ENCODE data around the gene ARHGAP25. TPM values are rescaled to one million over a fixed set of nuclear protein-coding genes. Genes with fewer than 3 reads are reported as not detected.

The ARHGAP25 gene
- total and polyA plus RNA-seq, 4 experiments from 2014 or later = 37.1 to 163 (median 144) TPM

GRCh38 chr2:68811364-68811763, 76.8 kb downstream of the ARHGAP25 start:
- no peak for DNase-seq
- H3K27ac ChIP-seq (ENCODE audit: low read depth, low read length) = no peak overlapping the region
- H3K36me3 Mint-ChIP-seq = peaks cover 79 to 92% of the 10 kb centered on the region in 2 donors
- H3K9me3 ChIP-seq (ENCODE audit: control insufficient read depth in 1 of 2, low read length in 2 of 2) = no peaks in the 10 kb centered on the region
- intact Hi-C loops (cut with micrococcal nuclease) = no loop called here
- H3K4me3 Mint-ChIP-seq = no peak overlapping the region
- no peak overlapping the region for H3K4me3 ChIP-seq (ENCODE audit: low read length in 2 of 2)
- peak overlapping the region in 6 of 7 donors; percentile 51 to 89 (median 72) for H3K27ac Mint-ChIP-seq
- peaks cover 43% of the 10 kb centered on the region for H3K4me1 ChIP-seq (ENCODE audit: insufficient read depth, low read length)
- H3K9me3 Mint-ChIP-seq = no peaks in the 10 kb centered on the region
- CTCF ChIA-PET (ENCODE audit: partially characterized antibody) = interaction anchor here (1.3 to 2.7 kb wide), 2 partner anchors 32 to 60 kb away, joined by 5 to 11 read pairs; no protein-coding TSS in a partner anchor
- H3K4me1 Mint-ChIP-seq = peaks cover 34 to 48% (median 37%) of the 10 kb centered on the region in 4 donors
- POLR2A ChIA-PET (ENCODE audit: partially characterized antibody) = no interaction called here
- no peaks in the 10 kb centered on the region for H3K27me3 ChIP-seq (ENCODE audit: insufficient read depth, low read length)
- no peaks in the 10 kb centered on the region for H3K27me3 Mint-ChIP-seq
- H3K36me3 ChIP-seq (ENCODE audit: insufficient read depth, low read length) = peaks cover 87% of the 10 kb centered on the region

DNA sequence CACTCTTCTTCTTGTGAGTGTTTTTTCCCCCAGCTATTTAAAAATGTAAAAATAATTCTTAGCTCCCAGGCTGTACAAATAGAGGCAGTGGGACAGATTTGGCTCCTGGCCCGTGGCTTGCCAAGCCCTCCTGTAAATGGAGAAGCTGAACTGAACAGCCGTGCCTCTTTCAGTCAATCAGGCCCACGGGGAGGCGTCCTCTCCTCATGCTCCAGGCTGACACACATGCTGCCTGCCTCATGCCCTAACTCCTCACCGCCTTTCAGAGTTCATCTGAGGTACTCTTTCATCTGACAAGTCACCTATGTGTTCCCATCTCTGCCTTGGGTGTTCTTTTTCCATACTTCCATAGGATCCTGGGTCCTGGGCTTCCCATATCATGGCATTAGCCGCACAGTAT, 77.6 kb downstream of the ARHGAP25 start:
- Mint-ChIP-seq H3K4me3 (no peak overlapping the region), H3K36me3 (peaks cover 75 to 91% of the 10 kb centered on the region in 2 donors), H3K4me1 (peaks cover 26 to 41% (median 31%) of the 10 kb centered on the region in 4 donors), H3K27me3 (no peaks in the 10 kb centered on the region), H3K9me3 (no peaks in the 10 kb centered on the region), H3K27ac (peak overlapping the region; percentile 42 to 89 (median 62))
- Histone ChIP-seq H3K36me3 (ENCODE audit: insufficient read depth, low read length) (peaks cover 83% of the 10 kb centered on the region), H3K27me3 (ENCODE audit: insufficient read depth, low read length) (no peaks in the 10 kb centered on the region), H3K4me3 (ENCODE audit: low read length in 2 of 2) (no peak overlapping the region), H3K27ac (ENCODE audit: low read depth, low read length) (no peak overlapping the region), H3K9me3 (ENCODE audit: control insufficient read depth in 1 of 2, low read length in 2 of 2) (no peaks in the 10 kb centered on the region), H3K4me1 (ENCODE audit: insufficient read depth, low read length) (peaks cover 38% of the 10 kb centered on the region)
- intact Hi-C loops (cut with micrococcal nuclease) = no loop called here
- POLR2A ChIA-PET (ENCODE audit: partially characterized antibody) = interaction anchor here (1.1 kb wide), 1 partner anchor 44 kb away, joined by 3 read pairs; no protein-coding TSS in a partner anchor
- CTCF ChIA-PET (ENCODE audit: partially characterized antibody) = interaction anchor here (1.3 kb wide), 1 partner anchor 33 kb away, joined by 5 read pairs; no protein-coding TSS in a partner anchor
- no peak for DNase-seq

GRCh38 chr2:68813596-68813995, 79.0 kb downstream of the ARHGAP25 start:
- ChIA-PET CTCF (ENCODE audit: partially characterized antibody) (no interaction called here), POLR2A (ENCODE audit: partially characterized antibody) (no interaction called here)
- no peak overlapping the region for H3K27ac ChIP-seq (ENCODE audit: low read depth, low read length)
- no peaks in the 10 kb centered on the region for H3K9me3 Mint-ChIP-seq
- no peak overlapping the region for H3K4me3 Mint-ChIP-seq
- H3K27me3 Mint-ChIP-seq = no peaks in the 10 kb centered on the region
- intact Hi-C loops (cut with micrococcal nuclease) = no loop called here
- no peak for DNase-seq
- peaks cover 70 to 88% of the 10 kb centered on the region in 2 donors for H3K36me3 Mint-ChIP-seq
- H3K27me3 ChIP-seq (ENCODE audit: insufficient read depth, low read length) = no peaks in the 10 kb centered on the region
- H3K4me1 ChIP-seq (ENCODE audit: insufficient read depth, low read length) = peaks cover 27% of the 10 kb centered on the region
- H3K27ac Mint-ChIP-seq = peak overlapping the region in 3 of 7 donors; percentile 5 to 55 (median 7)
- H3K4me1 Mint-ChIP-seq = peaks cover 19 to 36% (median 24%) of the 10 kb centered on the region in 4 donors
- H3K36me3 ChIP-seq (ENCODE audit: insufficient read depth, low read length) = peaks cover 82% of the 10 kb centered on the region
- H3K4me3 ChIP-seq (ENCODE audit: low read length in 2 of 2) = no peak overlapping the region
- H3K9me3 ChIP-seq (ENCODE audit: control insufficient read depth in 1 of 2, low read length in 2 of 2) = no peaks in the 10 kb centered on the region

DNA sequence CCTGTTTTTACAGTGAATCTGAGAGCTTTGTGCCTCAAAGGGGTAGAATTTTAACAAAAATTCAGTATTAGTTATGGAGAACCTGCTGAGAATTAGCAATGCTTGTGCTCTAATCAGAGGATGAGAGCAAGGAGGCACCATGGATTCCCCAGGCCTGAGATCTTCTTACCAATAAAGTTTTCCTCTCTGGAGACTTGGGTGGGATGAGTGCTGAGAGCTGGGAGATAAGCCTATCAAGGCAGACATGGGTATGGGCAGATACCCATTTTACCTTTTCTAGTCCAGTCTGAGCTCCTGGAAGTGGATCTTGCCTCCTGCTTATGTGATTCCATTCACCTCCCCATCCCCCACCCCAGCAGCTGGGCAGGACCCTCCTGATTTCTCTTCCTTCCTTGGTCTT, 82.7 kb downstream of the ARHGAP25 start:
- Mint-ChIP-seq H3K4me3 (no peak overlapping the region), H3K4me1 (peaks cover 9 to 11% (median 11%) of the 10 kb centered on the region in 4 donors), H3K27me3 (no peaks in the 10 kb centered on the region), H3K9me3 (no peaks in the 10 kb centered on the region), H3K27ac (peak overlapping the region; percentile 54 to 92 (median 67)), H3K36me3 (peaks cover 68 to 89% of the 10 kb centered on the region in 2 donors)
- Histone ChIP-seq H3K4me1 (ENCODE audit: insufficient read depth, low read length) (peaks cover 4% of the 10 kb centered on the region), H3K27ac (ENCODE audit: low read depth, low read length) (peak overlapping the region; percentile 28), H3K36me3 (ENCODE audit: insufficient read depth, low read length) (peaks cover 87% of the 10 kb centered on the region), H3K27me3 (ENCODE audit: insufficient read depth, low read length) (no peaks in the 10 kb centered on the region), H3K4me3 (ENCODE audit: low read length in 2 of 2) (no peak overlapping the region), H3K9me3 (ENCODE audit: control insufficient read depth in 1 of 2, low read length in 2 of 2) (no peaks in the 10 kb centered on the region)
- ChIA-PET POLR2A (ENCODE audit: partially characterized antibody) (interaction anchor here (0.8 to 1.6 kb wide), 4 partner anchors 19 to 91 kb away, joined by 3 read pairs; no protein-coding TSS in a partner anchor), CTCF (ENCODE audit: partially characterized antibody) (interaction anchor here (1.1 to 3.9 kb wide), 3 partner anchors 19 to 108 kb away, joined by 3 to 18 read pairs (median 15); no protein-coding TSS in a partner anchor)
- DNase-seq = no peak
- intact Hi-C loops (cut with micrococcal nuclease) = no loop called here

DNA sequence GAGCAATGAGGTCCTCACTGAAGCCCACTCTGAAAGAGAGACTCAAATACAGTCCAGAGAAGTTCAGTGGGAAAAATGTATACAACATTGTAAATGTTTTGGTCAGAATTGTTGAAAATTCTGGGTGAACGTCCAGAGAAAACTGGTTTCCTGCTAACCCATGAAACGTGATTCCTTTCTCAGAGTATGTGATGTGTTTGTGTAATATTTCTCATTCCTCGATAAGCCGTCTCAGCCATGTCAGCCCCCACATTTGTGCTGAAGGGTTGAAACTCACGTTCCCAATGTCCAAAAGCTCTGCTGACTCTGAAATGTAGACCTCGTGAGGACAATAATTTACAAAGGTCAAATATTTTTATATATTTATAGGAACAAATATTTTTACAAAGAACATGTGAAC, 84.9 kb downstream of the ARHGAP25 start:
- H3K9me3 ChIP-seq (ENCODE audit: control insufficient read depth in 1 of 2, low read length in 2 of 2) = no peaks in the 10 kb centered on the region
- Mint-ChIP-seq H3K4me3 (no peak overlapping the region), H3K9me3 (peaks cover 0 to 2% (median 0%) of the 10 kb centered on the region in 8 donors), H3K4me1 (peaks cover 14 to 28% (median 14%) of the 10 kb centered on the region in 4 donors), H3K27me3 (no peaks in the 10 kb centered on the region), H3K27ac (peak overlapping the region in 6 of 7 donors; percentile 29 to 87 (median 54)), H3K36me3 (peaks cover 74 to 90% of the 10 kb centered on the region in 2 donors)
- intact Hi-C loops (cut with micrococcal nuclease) = no loop called here
- H3K27me3 ChIP-seq (ENCODE audit: insufficient read depth, low read length) = no peaks in the 10 kb centered on the region
- H3K27ac ChIP-seq (ENCODE audit: low read depth, low read length) = no peak overlapping the region
- no peak overlapping the region for H3K4me3 ChIP-seq (ENCODE audit: low read length in 2 of 2)
- peaks cover 90% of the 10 kb centered on the region for H3K36me3 ChIP-seq (ENCODE audit: insufficient read depth, low read length)
- peaks cover 4% of the 10 kb centered on the region for H3K4me1 ChIP-seq (ENCODE audit: insufficient read depth, low read length)
- DNase-seq = no peak
- ChIA-PET POLR2A (ENCODE audit: partially characterized antibody) (interaction anchor here (1.0 to 1.5 kb wide), 4 partner anchors 11 to 99 kb away, joined by 3 to 5 read pairs (median 4); no protein-coding TSS in a partner anchor), CTCF (ENCODE audit: partially characterized antibody) (interaction anchor here (0.8 to 2.5 kb wide), 5 partner anchors 10 to 106 kb away, joined by 3 to 14 read pairs (median 5); no protein-coding TSS in a partner anchor)

GRCh38 chr2:68822207-68822872, 87.7 kb downstream of the ARHGAP25 start:
- intact Hi-C loops (cut with micrococcal nuclease) = no loop called here
- Histone ChIP-seq H3K36me3 (ENCODE audit: insufficient read depth, low read length) (peaks cover 88% of the 10 kb centered on the region), H3K27ac (ENCODE audit: low read depth, low read length) (peak overlapping the region; percentile 14), H3K27me3 (ENCODE audit: insufficient read depth, low read length) (no peaks in the 10 kb centered on the region), H3K9me3 (ENCODE audit: control insufficient read depth in 1 of 2, low read length in 2 of 2) (no peaks in the 10 kb centered on the region), H3K4me3 (ENCODE audit: low read length in 2 of 2) (no peak overlapping the region), H3K4me1 (ENCODE audit: insufficient read depth, low read length) (peaks cover 2% of the 10 kb centered on the region)
- DNase-seq = no peak
- H3K9me3 Mint-ChIP-seq = peaks cover 0 to 2% (median 0%) of the 10 kb centered on the region in 8 donors
- H3K36me3 Mint-ChIP-seq = peaks cover 78 to 90% of the 10 kb centered on the region in 2 donors
- CTCF ChIA-PET (ENCODE audit: partially characterized antibody) = interaction anchor here (0.9 to 3.2 kb wide), 4 partner anchors 15 to 113 kb away, joined by 3 to 15 read pairs (median 3); no protein-coding TSS in a partner anchor
- POLR2A ChIA-PET (ENCODE audit: partially characterized antibody) = no interaction called here
- H3K27ac Mint-ChIP-seq = peak overlapping the region; percentile 13 to 68 (median 55)
- peaks cover 16 to 33% (median 21%) of the 10 kb centered on the region in 4 donors for H3K4me1 Mint-ChIP-seq
- no peaks in the 10 kb centered on the region for H3K27me3 Mint-ChIP-seq
- peak overlapping the region in 1 of 8 donors; percentile 43 for H3K4me3 Mint-ChIP-seq

DNA sequence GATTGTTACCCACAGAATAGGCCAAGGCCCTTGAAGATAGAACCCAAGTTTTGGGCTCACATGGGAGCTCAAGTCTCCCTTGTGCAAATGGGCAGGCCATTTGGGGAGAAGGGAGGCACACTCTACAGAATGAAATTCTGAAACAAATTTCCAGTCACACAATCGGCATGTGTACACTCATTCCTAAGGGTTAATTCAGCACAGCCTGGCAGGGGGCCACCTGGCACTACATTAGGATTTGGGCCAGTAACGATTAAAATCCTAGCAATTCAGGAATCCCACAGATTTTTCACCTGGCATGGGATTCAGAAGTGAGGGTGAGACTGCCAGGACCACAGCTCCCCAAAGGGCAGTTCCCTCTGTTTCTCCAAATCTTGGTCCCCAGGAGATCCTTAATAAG, 90.2 kb downstream of the ARHGAP25 start:
- H3K27ac ChIP-seq (ENCODE audit: low read depth, low read length) = no peak overlapping the region
- Mint-ChIP-seq H3K9me3 (peaks cover 0 to 2% (median 0%) of the 10 kb centered on the region in 8 donors), H3K4me1 (peaks cover 35 to 48% (median 38%) of the 10 kb centered on the region in 4 donors), H3K36me3 (peaks cover 62 to 84% of the 10 kb centered on the region in 2 donors), H3K4me3 (no peak overlapping the region), H3K27ac (peak overlapping the region in 6 of 7 donors; percentile 42 to 81 (median 68)), H3K27me3 (no peaks in the 10 kb centered on the region)
- ChIA-PET CTCF (ENCODE audit: partially characterized antibody) (interaction anchor here (1.3 to 3.2 kb wide), 2 partner anchors 14 to 73 kb away, joined by 4 to 15 read pairs; no protein-coding TSS in a partner anchor), POLR2A (ENCODE audit: partially characterized antibody) (interaction anchor here (0.7 to 1.3 kb wide), 3 partner anchors 10 to 90 kb away, joined by 4 to 5 read pairs (median 4); partner anchors contain the start of gene ARHGAP25)
- peaks cover 24% of the 10 kb centered on the region for H3K4me1 ChIP-seq (ENCODE audit: insufficient read depth, low read length)
- intact Hi-C loops (cut with micrococcal nuclease) = loop anchor here (5.0 kb wide), 2 partner anchors 33 to 58 kb away; no protein-coding TSS in a partner anchor
- DNase-seq = no peak
- H3K4me3 ChIP-seq (ENCODE audit: low read length in 2 of 2) = no peak overlapping the region
- peaks cover 66% of the 10 kb centered on the region for H3K36me3 ChIP-seq (ENCODE audit: insufficient read depth, low read length)
- no peaks in the 10 kb centered on the region for H3K27me3 ChIP-seq (ENCODE audit: insufficient read depth, low read length)
- no peaks in the 10 kb centered on the region for H3K9me3 ChIP-seq (ENCODE audit: control insufficient read depth in 1 of 2, low read length in 2 of 2)

Data from CD4-positive, alpha-beta memory T cell (primary cell).